Measurements from ENCODE around the gene DLEU7.

DLEU7 gene

GRCh38 chr13:50842990-50843256 is 569 bp downstream of the DLEU7 start:
- no peak overlapping the region for H3K9ac ChIP-seq (ENCODE audit: low read depth, low read length, poor library complexity, severe bottlenecking)
- no peaks in the 10 kb centered on the region for H3K36me3 ChIP-seq (ENCODE audit: insufficient read depth, low read length)
- no peaks in the 10 kb centered on the region for H4K20me1 ChIP-seq (ENCODE audit: insufficient read depth, low read length, poor library complexity, severe bottlenecking)
- no peaks in the 10 kb centered on the region for H3K9me2 ChIP-seq (replicated peaks; ENCODE audit: low read depth, low read length)
- H3K4me3 ChIP-seq (ENCODE audit: low read length, poor library complexity, severe bottlenecking): no peak overlapping the region
- peaks cover 35% of the 10 kb centered on the region for H3K4me1 ChIP-seq (ENCODE audit: insufficient read depth, low read length, poor library complexity, severe bottlenecking)
- no peak overlapping the region for H3K4me2 ChIP-seq (ENCODE audit: low read depth, low read length, poor library complexity, severe bottlenecking)
- H3K9me3 ChIP-seq (ENCODE audit: insufficient read depth, low read depth, low read length): no peaks in the 10 kb centered on the region
- H3K79me2 ChIP-seq (ENCODE audit: insufficient read depth, low read length): no peaks in the 10 kb centered on the region
- H3K27me3 ChIP-seq (ENCODE audit: insufficient read depth, low read length, poor library complexity, severe bottlenecking): no peaks in the 10 kb centered on the region
- H3F3A ChIP-seq (ENCODE audit: low read depth): no peaks in the 10 kb centered on the region
- TF ChIP-seq CTCF (conservative IDR thresholded peaks at IDR 0.05; ENCODE audit: low read length) (no peak), EZH2phosphoT487 (IDR thresholded peaks at IDR 0.05; ENCODE audit: borderline replicate concordance) (no peak)
- H2AFZ ChIP-seq (ENCODE audit: low read length): no peak overlapping the region

- no peak overlapping the region for H3K4me3 ChIP-seq (ENCODE audit: low read length, poor library complexity, severe bottlenecking)
- H3K4me2 ChIP-seq (ENCODE audit: low read depth, low read length, poor library complexity, severe bottlenecking): no peak overlapping the region
- no peak for TF ChIP-seq CTCF (conservative IDR thresholded peaks at IDR 0.05; ENCODE audit: low read length)
- TF ChIP-seq EZH2phosphoT487 (IDR thresholded peaks at IDR 0.05; ENCODE audit: borderline replicate concordance): no peak
- H4K20me1 ChIP-seq (ENCODE audit: insufficient read depth, low read length, poor library complexity, severe bottlenecking): no peaks in the 10 kb centered on the region
- no peaks in the 10 kb centered on the region for H3K27me3 ChIP-seq (ENCODE audit: insufficient read depth, low read length, poor library complexity, severe bottlenecking)
- H3K9ac ChIP-seq (ENCODE audit: low read depth, low read length, poor library complexity, severe bottlenecking): no peak overlapping the region
- H3F3A ChIP-seq (ENCODE audit: low read depth): no peaks in the 10 kb centered on the region
- no peaks in the 10 kb centered on the region for H3K79me2 ChIP-seq (ENCODE audit: insufficient read depth, low read length)
- no peaks in the 10 kb centered on the region for H3K9me2 ChIP-seq (replicated peaks; ENCODE audit: low read depth, low read length)
- no peaks in the 10 kb centered on the region for H3K9me3 ChIP-seq (ENCODE audit: insufficient read depth, low read depth, low read length)
- H3K4me1 ChIP-seq (ENCODE audit: insufficient read depth, low read length, poor library complexity, severe bottlenecking): peaks cover 33% of the 10 kb centered on the region
- H3K36me3 ChIP-seq (ENCODE audit: insufficient read depth, low read length): no peaks in the 10 kb centered on the region
- H2AFZ ChIP-seq (ENCODE audit: low read length): no peak overlapping the region
These were observed 1.1 kb downstream of the DLEU7 start for GRCh38 chr13:50842251-50842989.

- Histone ChIP-seq H3K79me2 (ENCODE audit: insufficient read depth, low read length) (no peaks in the 10 kb centered on the region), H3K9me3 (ENCODE audit: insufficient read depth, low read depth, low read length) (no peaks in the 10 kb centered on the region), H4K20me1 (ENCODE audit: insufficient read depth, low read length, poor library complexity, severe bottlenecking) (no peaks in the 10 kb centered on the region), H3K9me2 (replicated peaks; ENCODE audit: low read depth, low read length) (no peaks in the 10 kb centered on the region), H3K27me3 (ENCODE audit: insufficient read depth, low read length, poor library complexity, severe bottlenecking) (no peaks in the 10 kb centered on the region), H3K9ac (ENCODE audit: low read depth, low read length, poor library complexity, severe bottlenecking) (no peak overlapping the region), H3F3A (ENCODE audit: low read depth) (no peaks in the 10 kb centered on the region), H3K4me1 (ENCODE audit: insufficient read depth, low read length, poor library complexity, severe bottlenecking) (peaks cover 27% of the 10 kb centered on the region), H3K4me2 (ENCODE audit: low read depth, low read length, poor library complexity, severe bottlenecking) (no peak overlapping the region), H3K4me3 (ENCODE audit: low read length, poor library complexity, severe bottlenecking) (no peak overlapping the region), H3K36me3 (ENCODE audit: insufficient read depth, low read length) (no peaks in the 10 kb centered on the region), H2AFZ (ENCODE audit: low read length) (no peak overlapping the region)
- TF ChIP-seq EZH2phosphoT487 (IDR thresholded peaks at IDR 0.05; ENCODE audit: borderline replicate concordance): no peak
These were observed 1.7 kb downstream of the DLEU7 start for GRCh38 chr13:50841786-50842185.

GRCh38 chr13:50840284-50840683 is 3.2 kb downstream of the DLEU7 start:
- Histone ChIP-seq H4K20me1 (ENCODE audit: insufficient read depth, low read length, poor library complexity, severe bottlenecking) (no peaks in the 10 kb centered on the region), H2AFZ (ENCODE audit: low read length) (no peak overlapping the region), H3K4me3 (ENCODE audit: low read length, poor library complexity, severe bottlenecking) (no peak overlapping the region), H3K79me2 (ENCODE audit: insufficient read depth, low read length) (no peaks in the 10 kb centered on the region), H3K9me3 (ENCODE audit: insufficient read depth, low read depth, low read length) (no peaks in the 10 kb centered on the region), H3K9me2 (replicated peaks; ENCODE audit: low read depth, low read length) (no peaks in the 10 kb centered on the region), H3F3A (ENCODE audit: low read depth) (no peaks in the 10 kb centered on the region), H3K4me2 (ENCODE audit: low read depth, low read length, poor library complexity, severe bottlenecking) (no peak overlapping the region), H3K9ac (ENCODE audit: low read depth, low read length, poor library complexity, severe bottlenecking) (no peak overlapping the region), H3K4me1 (ENCODE audit: insufficient read depth, low read length, poor library complexity, severe bottlenecking) (peaks cover 12% of the 10 kb centered on the region), H3K27me3 (ENCODE audit: insufficient read depth, low read length, poor library complexity, severe bottlenecking) (no peaks in the 10 kb centered on the region), H3K36me3 (ENCODE audit: insufficient read depth, low read length) (no peaks in the 10 kb centered on the region)
- TF ChIP-seq EZH2phosphoT487 (IDR thresholded peaks at IDR 0.05; ENCODE audit: borderline replicate concordance) (no peak), CTCF (conservative IDR thresholded peaks at IDR 0.05; ENCODE audit: low read length) (no peak)
